ENCODE data around the gene BIRC2.
"Not testable (repeated sequence)": the region's sequence is repeated elsewhere in the genome, so short reads cannot be mapped to it uniquely, and the experiment has no call there.

BIRC2 gene

GRCh38 chr11:102346748-102347461 lies at the start of gene BIRC2:
TSS of gene BIRC2 (plus strand) at chr11:102347214. CDS start at chr11:102349855, 2,641 bp downstream.
- DNase-seq (ENCODE audit: low spot score), result peak; percentile 94

GRCh38 chr11:102300837-102301236 lies 46.2 kb upstream of the BIRC2 start:
- DNase-seq (ENCODE audit: low spot score), result not testable (repeated sequence)

DNA sequence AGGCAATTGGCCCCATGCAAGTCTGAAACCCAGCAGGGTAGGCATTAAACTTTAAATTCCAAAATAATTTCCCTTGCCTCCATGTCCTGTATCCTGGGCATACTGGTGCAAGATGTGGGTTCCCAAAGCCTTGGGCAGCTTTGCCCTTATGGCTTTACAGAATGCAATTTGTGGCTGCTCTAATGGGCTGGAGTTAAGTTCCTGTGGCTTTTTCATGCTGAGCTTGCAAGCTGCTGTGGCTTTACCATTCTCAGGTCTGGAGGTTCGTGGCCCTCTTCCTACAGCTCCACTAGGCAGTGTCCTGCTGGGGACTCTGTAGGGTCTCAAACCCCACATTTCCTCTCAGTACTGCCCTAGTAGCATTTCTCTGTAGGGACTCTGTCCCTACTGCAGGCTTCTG lies 44.8 kb upstream of the BIRC2 start:
- DNase-seq (ENCODE audit: low spot score), result no peak

DNA sequence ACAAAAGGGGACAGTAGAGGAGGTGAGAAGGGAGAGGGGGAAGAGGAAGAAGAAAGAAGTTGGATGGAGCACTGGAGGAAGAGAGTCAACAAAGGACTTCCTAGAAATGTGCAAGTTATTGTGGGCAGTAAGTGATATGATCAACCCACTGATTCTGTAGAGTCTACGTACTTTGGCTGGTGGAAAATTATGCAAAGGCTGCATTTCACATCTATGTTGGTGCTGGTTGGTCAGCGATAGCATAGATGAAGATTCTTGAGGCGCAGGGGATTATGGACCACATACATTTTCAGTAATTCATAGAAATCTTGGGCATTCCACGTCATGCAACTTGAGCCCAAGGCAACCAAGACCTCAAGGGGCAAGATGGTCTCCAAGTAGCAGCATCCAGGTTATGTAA lies 42.3 kb upstream of the BIRC2 start:
- no peak for DNase-seq (ENCODE audit: low spot score)

- DNase-seq (ENCODE audit: low spot score), result no peak
Observed at GRCh38 chr11:102305352-102306047, 41.5 kb upstream of the BIRC2 start.

GRCh38 chr11:102306048-102306597 lies 40.9 kb upstream of the BIRC2 start:
- DNase-seq (ENCODE audit: low spot score), result no peak

DNA sequence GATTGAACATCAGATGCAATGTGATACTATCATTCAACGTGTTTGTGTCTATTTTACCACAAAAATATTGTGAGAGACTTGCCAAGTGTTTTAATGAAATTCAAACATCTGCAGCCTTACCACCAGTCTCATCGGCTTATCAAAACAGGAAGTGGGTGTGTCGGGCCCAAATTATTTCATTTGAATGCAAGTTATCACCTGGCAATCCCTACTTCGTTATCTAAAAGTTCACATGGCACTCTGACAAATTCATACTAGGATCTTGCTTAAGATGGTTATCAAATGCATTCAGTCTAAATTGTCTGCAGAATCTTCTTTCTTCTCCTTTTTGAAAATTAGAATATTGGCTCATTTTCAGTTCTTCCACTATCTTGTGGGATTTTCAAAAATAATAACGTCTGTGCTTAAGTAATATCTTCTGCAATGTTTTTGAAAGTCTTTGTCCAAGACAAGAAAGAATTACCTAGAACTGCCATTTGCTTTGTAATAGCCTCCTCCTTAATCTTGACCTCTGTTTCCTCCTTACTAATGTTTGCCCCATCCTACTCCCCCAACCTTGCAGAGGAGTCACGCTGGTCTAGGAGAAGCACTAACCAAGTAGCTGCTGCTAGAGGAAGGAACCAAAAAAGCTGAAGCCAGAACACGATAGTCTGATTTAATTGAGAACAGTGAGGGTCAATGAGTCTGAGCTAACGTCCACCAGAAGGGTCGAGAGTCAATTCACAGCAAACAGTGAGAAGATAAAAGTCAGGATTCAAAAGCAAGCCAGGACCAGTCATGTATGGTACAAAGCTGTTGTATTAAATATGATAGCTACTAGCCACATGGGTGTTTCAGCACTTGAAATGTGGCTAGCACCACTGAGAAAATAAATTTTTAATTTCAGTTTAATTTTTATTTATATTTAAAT lies 39.9 kb upstream of the BIRC2 start:
- DNase-seq (ENCODE audit: low spot score), result no peak

DNA sequence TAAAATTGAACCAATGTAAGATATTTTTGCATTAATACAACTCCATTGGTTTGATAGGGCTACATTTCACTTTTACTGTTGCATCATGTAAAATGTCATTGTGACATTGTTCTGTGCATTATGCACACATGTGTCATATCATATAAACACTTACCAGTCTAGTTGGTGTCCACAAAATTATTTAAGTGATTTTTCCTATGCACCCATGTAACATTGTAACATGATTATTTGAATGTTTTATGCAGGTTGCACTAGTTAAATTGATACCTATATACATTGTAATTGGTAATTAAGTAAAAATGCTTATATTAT lies 39.3 kb upstream of the BIRC2 start:
- DNase-seq (ENCODE audit: low spot score), result no peak

- DNase-seq (ENCODE audit: low spot score), result no peak
Observed at GRCh38 chr11:102309621-102310541, 37.1 kb upstream of the BIRC2 start.

DNA sequence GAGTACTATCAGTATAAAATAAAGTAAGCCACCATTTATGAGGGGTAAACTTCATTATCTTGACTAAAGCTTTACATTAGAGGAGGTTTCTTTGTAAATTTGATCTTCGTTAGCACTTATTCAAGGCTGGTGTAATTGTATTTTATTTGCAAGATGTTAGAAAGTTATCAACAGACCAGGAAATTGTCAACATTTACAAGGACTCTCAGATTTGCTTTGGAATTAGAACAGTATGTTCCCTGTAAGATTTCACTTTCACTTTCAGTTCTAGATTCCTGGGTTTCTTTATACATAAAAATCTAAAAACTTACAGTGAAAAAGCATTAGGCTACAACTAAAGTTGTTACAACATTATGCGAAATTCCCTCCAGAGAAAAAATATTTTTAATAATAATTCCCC lies 34.3 kb upstream of the BIRC2 start:
- no peak for DNase-seq (ENCODE audit: low spot score)

DNA sequence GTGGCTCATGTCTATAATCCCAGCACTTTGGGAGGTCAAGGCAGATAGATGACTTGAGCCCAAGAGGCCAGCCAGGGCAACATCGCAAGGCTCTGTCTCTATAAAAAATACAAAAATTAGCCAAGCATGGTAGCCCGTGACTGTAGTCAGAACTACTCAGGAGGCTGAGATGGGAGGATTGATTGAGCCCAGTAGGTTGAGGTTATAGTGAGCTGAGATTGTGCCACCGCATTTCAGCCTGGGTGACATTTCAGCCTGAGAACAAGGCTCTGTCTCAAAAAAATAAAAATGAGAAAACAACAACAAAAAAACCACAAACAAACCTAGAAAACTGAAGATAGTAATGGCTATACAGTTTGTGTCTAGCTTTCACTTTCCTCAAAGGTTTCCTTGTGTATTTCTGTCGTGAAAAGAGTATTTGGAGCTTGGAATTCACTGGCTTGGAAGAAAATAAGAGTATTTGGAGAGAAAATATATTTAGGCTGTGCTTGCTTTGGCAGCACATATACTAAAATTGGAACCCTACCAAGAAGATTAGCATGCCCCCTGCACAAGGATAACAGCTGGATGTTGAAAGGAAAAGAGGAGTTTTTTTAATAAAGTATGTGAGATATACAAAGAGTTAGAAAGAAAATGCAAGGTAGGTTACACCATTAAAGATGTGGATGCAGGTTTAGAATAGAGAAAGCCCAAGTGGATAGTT lies 33.6 kb upstream of the BIRC2 start:
- DNase-seq (ENCODE audit: low spot score), result no peak

DNA sequence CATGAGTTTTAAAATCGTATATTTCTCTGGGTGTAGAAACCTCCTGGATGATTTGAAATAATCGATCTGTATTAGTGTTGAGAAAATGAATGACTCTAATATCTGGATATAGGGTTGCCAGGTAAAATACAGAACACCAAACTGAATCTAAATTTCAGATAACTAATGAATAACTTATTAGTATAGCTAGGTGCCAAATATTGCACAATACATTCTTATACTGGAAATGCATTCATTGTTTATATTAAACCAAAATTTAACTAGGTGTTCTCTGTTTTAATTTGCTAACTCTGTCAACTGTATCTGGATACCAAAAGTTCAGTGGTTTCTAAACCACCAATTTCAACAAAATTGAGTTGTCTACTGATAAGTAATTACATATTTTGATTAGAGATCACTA lies 32.2 kb upstream of the BIRC2 start:
- no peak for DNase-seq (ENCODE audit: low spot score)

GRCh38 chr11:102316346-102316904 lies 30.6 kb upstream of the BIRC2 start:
- DNase-seq (ENCODE audit: low spot score), result no peak

- DNase-seq (ENCODE audit: low spot score), result peak; percentile 97
Observed at GRCh38 chr11:102317099-102317767, 29.8 kb upstream of the BIRC2 start, which contains the start of gene BIRC3. TSS of gene BIRC3 (plus strand) at chr11:102317484. CDS start at chr11:102324510, 7,026 bp downstream.

GRCh38 chr11:102317768-102318103 lies 29.3 kb upstream of the BIRC2 start:
- no peak for DNase-seq (ENCODE audit: low spot score)

DNA sequence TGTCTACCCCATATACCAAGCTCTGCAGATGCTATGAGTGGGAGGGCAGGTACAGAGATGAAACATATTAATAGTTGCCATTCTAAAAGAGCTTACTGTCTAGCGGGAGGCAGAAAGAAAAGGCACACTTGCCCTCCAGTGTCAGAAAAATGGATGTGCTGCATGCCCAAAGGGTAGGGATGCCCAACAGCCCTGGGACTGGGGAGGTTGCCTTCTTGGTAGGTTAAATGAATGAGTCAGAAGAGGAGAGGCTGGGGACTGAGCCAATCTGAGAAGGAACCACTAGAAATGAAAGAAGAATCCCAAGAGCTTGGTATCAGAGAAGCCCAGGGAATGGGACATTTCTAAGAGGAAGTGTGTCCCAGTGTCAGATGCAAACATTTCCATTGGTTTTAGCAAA lies 28.5 kb upstream of the BIRC2 start:
- peak; percentile 79 for DNase-seq (ENCODE audit: low spot score)

- DNase-seq (ENCODE audit: low spot score), result no peak
Observed at GRCh38 chr11:102319544-102319943, 27.5 kb upstream of the BIRC2 start.

GRCh38 chr11:102320188-102320587 lies 26.8 kb upstream of the BIRC2 start:
- DNase-seq (ENCODE audit: low spot score), result no peak

- DNase-seq (ENCODE audit: low spot score), result no peak
Observed at GRCh38 chr11:102320679-102321078, 26.3 kb upstream of the BIRC2 start.

DNA sequence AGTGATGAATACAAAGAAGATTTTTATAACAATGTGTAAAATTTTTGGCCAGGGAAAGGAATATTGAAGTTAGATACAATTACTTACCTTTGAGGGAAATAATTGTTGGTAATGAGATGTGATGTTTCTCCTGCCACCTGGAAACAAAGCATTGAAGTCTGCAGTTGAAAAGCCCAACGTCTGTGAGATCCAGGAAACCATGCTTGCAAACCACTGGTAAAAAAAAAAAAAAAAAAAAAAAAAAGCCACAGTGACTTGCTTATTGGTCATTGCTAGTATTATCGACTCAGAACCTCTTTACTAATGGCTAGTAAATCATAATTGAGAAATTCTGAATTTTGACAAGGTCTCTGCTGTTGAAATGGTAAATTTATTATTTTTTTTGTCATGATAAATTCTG lies 24.5 kb upstream of the BIRC2 start:
- no peak for DNase-seq (ENCODE audit: low spot score)
